ENCODE measurements around the gene NFIB.

Gene NFIB

GRCh38 chr9:14192556-14192955 is 121.4 kb downstream of the NFIB start:
- no peaks in the 10 kb centered on the region for H3K36me3 ChIP-seq (ENCODE audit: insufficient read depth, low read length)
- no peaks in the 10 kb centered on the region for H3K9me3 ChIP-seq (ENCODE audit: insufficient read depth, low read depth, low read length)
- TF ChIP-seq EZH2phosphoT487 (IDR thresholded peaks at IDR 0.05; ENCODE audit: borderline replicate concordance) (no peak), CTCF (conservative IDR thresholded peaks at IDR 0.05; ENCODE audit: low read length) (no peak)
- H3K4me2 ChIP-seq (ENCODE audit: low read depth, low read length, poor library complexity, severe bottlenecking), result no peak overlapping the region
- no peaks in the 10 kb centered on the region for H4K20me1 ChIP-seq (ENCODE audit: insufficient read depth, low read length, poor library complexity, severe bottlenecking)
- no peak overlapping the region for H3K9ac ChIP-seq (ENCODE audit: low read depth, low read length, poor library complexity, severe bottlenecking)
- H3K27me3 ChIP-seq (ENCODE audit: insufficient read depth, low read length, poor library complexity, severe bottlenecking), result peaks cover 3% of the 10 kb centered on the region
- H3K79me2 ChIP-seq (ENCODE audit: insufficient read depth, low read length), result no peaks in the 10 kb centered on the region
- H3K4me1 ChIP-seq (ENCODE audit: insufficient read depth, low read length, poor library complexity, severe bottlenecking), result peaks cover 4% of the 10 kb centered on the region
- H3F3A ChIP-seq (ENCODE audit: low read depth), result no peaks in the 10 kb centered on the region
- H3K9me2 ChIP-seq (replicated peaks; ENCODE audit: low read depth, low read length), result no peaks in the 10 kb centered on the region
- H2AFZ ChIP-seq (ENCODE audit: low read length), result no peak overlapping the region
- no peak overlapping the region for H3K4me3 ChIP-seq (ENCODE audit: low read length, poor library complexity, severe bottlenecking)

- no peaks in the 10 kb centered on the region for H4K20me1 ChIP-seq (ENCODE audit: insufficient read depth, low read length, poor library complexity, severe bottlenecking)
- H3K9me2 ChIP-seq (replicated peaks; ENCODE audit: low read depth, low read length), result no peaks in the 10 kb centered on the region
- H3K36me3 ChIP-seq (ENCODE audit: insufficient read depth, low read length), result no peaks in the 10 kb centered on the region
- TF ChIP-seq CTCF (conservative IDR thresholded peaks at IDR 0.05; ENCODE audit: low read length) (no peak), EZH2phosphoT487 (IDR thresholded peaks at IDR 0.05; ENCODE audit: borderline replicate concordance) (no peak)
- H3F3A ChIP-seq (ENCODE audit: low read depth), result no peaks in the 10 kb centered on the region
- H3K79me2 ChIP-seq (ENCODE audit: insufficient read depth, low read length), result no peaks in the 10 kb centered on the region
- no peaks in the 10 kb centered on the region for H3K4me1 ChIP-seq (ENCODE audit: insufficient read depth, low read length, poor library complexity, severe bottlenecking)
- no peak overlapping the region for H3K4me3 ChIP-seq (ENCODE audit: low read length, poor library complexity, severe bottlenecking)
- no peak overlapping the region for H3K4me2 ChIP-seq (ENCODE audit: low read depth, low read length, poor library complexity, severe bottlenecking)
- peaks cover 11% of the 10 kb centered on the region for H3K27me3 ChIP-seq (ENCODE audit: insufficient read depth, low read length, poor library complexity, severe bottlenecking)
- no peak overlapping the region for H3K9ac ChIP-seq (ENCODE audit: low read depth, low read length, poor library complexity, severe bottlenecking)
- H2AFZ ChIP-seq (ENCODE audit: low read length), result no peak overlapping the region
- no peaks in the 10 kb centered on the region for H3K9me3 ChIP-seq (ENCODE audit: insufficient read depth, low read depth, low read length)
These were observed 122.4 kb downstream of the NFIB start for GRCh38 chr9:14191512-14191911.

- H4K20me1 ChIP-seq (ENCODE audit: insufficient read depth, low read length, poor library complexity, severe bottlenecking), result no peaks in the 10 kb centered on the region
These were observed 123.7 kb downstream of the NFIB start for GRCh38 chr9:14190240-14190639.

More at GRCh38 chr9:14190240-14190639, 123.7 kb downstream of the NFIB start:
- Histone ChIP-seq H3K4me3 (ENCODE audit: low read length, poor library complexity, severe bottlenecking) (no peak overlapping the region), H3K9me3 (ENCODE audit: insufficient read depth, low read depth, low read length) (no peaks in the 10 kb centered on the region), H3K36me3 (ENCODE audit: insufficient read depth, low read length) (no peaks in the 10 kb centered on the region), H3K27me3 (ENCODE audit: insufficient read depth, low read length, poor library complexity, severe bottlenecking) (peaks cover 22% of the 10 kb centered on the region), H3K4me1 (ENCODE audit: insufficient read depth, low read length, poor library complexity, severe bottlenecking) (no peaks in the 10 kb centered on the region), H2AFZ (ENCODE audit: low read length) (no peak overlapping the region), H3F3A (ENCODE audit: low read depth) (no peaks in the 10 kb centered on the region), H3K9me2 (replicated peaks; ENCODE audit: low read depth, low read length) (no peaks in the 10 kb centered on the region), H3K9ac (ENCODE audit: low read depth, low read length, poor library complexity, severe bottlenecking) (no peak overlapping the region), H3K4me2 (ENCODE audit: low read depth, low read length, poor library complexity, severe bottlenecking) (no peak overlapping the region), H3K79me2 (ENCODE audit: insufficient read depth, low read length) (no peaks in the 10 kb centered on the region)
- no peak for TF ChIP-seq CTCF (conservative IDR thresholded peaks at IDR 0.05; ENCODE audit: low read length)
- TF ChIP-seq EZH2phosphoT487 (IDR thresholded peaks at IDR 0.05; ENCODE audit: borderline replicate concordance), result no peak
